GM12878 (cell line): ENCODE measurements around the gene CHCHD1. TPM values are rescaled to one million over a fixed set of nuclear protein-coding genes. Genes with fewer than 3 reads are reported as not detected.

Source experiments
- ATAC-seq: fragments of 200-7000 bp; cut with Tn5 transposase; 3 replicates; pipeline ENCODE4 v1.9.1; 2020; ENCODE audit warnings: mild to moderate bottlenecking, moderate library complexity
- BruUV-seq: library from RNA; stranded (reverse); fragments of 400-500 nt; replicated peaks from 2 replicates; lab custom pipeline; 2021; lab: Mats Ljungman, UMichigan
- CTCF ChIA-PET: fragments of 300-600 bp; sonication (Branson Sonifier 250); formaldehyde crosslinking; extraction: SDS; loops from one replicate; lab custom pipeline; 2021; ENCODE audit warnings: inconsistent platforms; lab: Yijun Ruan, JAX
- POLR2A ChIA-PET: fragments of 350-600 bp; formaldehyde crosslinking; extraction: SDS; loops from one replicate; lab custom pipeline; 2021; ENCODE audit warnings: inconsistent platforms; lab: Charles Lee
- RAD21 ChIA-PET: fragments of 300-600 bp; sonication (Branson Sonifier 250); formaldehyde crosslinking; loops from one replicate; lab custom pipeline; 2023; ENCODE audit warnings: antibody characterized with exemption; ENCODE audit not compliant: unreplicated experiment; lab: Charles Lee
- SMC1A ChIA-PET: fragments of 300-600 bp; sonication (Branson Sonifier 250); formaldehyde crosslinking; loops from one replicate; lab custom pipeline; 2023; ENCODE audit not compliant: unreplicated experiment, uncharacterized antibody; lab: Charles Lee
- DNase-seq: peaks from one replicate; pipeline ENCODE4 v3.0.0-alpha.2; 2011; ENCODE audit warnings: low read depth, low spot score
- FAIRE-seq: peaks from 3 replicates; lab custom pipeline; 2011; peaks lifted over from hg19 to GRCh38; lab: Jason Lieb, UNC
- H2AFZ ChIP-seq: 2 replicates; pipeline ENCODE4 v1.6.0; 2011; ENCODE audit warnings: low read depth, low read length, control low read depth; ENCODE audit not compliant: control insufficient read depth
- H3K27ac ChIP-seq: 2 replicates; pipeline ENCODE4 v1.5.1; 2011; ENCODE audit warnings: control low read depth; ENCODE audit not compliant: control insufficient read depth, insufficient read depth
- H3K27me3 ChIP-seq, 2 experiments: replicated peaks in 1 of 2; 2 replicates each; pipeline versions ENCODE4 v1.6.0 to v1.6.1; 2011; ENCODE audit warnings: low read length in 1 of 2; ENCODE audit not compliant: control insufficient read depth in 2 of 2, insufficient read depth in 2 of 2
- H3K36me3 ChIP-seq, 2 experiments: 2 replicates each; pipeline ENCODE4 v1.5.1; 2011; ENCODE audit warnings: low read length in 1 of 2; ENCODE audit not compliant: control insufficient read depth in 2 of 2, insufficient read depth in 2 of 2
- H3K4me1 ChIP-seq: 2 replicates; pipeline ENCODE4 v1.6.1; 2011; ENCODE audit warnings: mild to moderate bottlenecking, low read length, moderate library complexity, mixed read lengths; ENCODE audit not compliant: control insufficient read depth, insufficient read depth
- H3K4me2 ChIP-seq: 2 replicates; pipeline ENCODE4 v1.6.0; 2011; ENCODE audit warnings: control low read depth; ENCODE audit not compliant: control insufficient read depth, insufficient read depth
- H3K4me3 ChIP-seq: fragments of 200-600 bp; sonication (generic); 2 replicates; pipeline ENCODE4 v1.5.1; 2016
- H3K79me2 ChIP-seq: 2 replicates; pipeline ENCODE4 v1.6.0; 2011; ENCODE audit warnings: low read length; ENCODE audit not compliant: control insufficient read depth, insufficient read depth
- H3K9ac ChIP-seq: 2 replicates; pipeline ENCODE4 v1.8.0; 2011; ENCODE audit warnings: low read length, control low read depth, mixed read lengths; ENCODE audit not compliant: control insufficient read depth, insufficient read depth
- H3K9me3 ChIP-seq: replicated peaks from 3 replicates; pipeline ENCODE4 v1.5.1; 2011; ENCODE audit warnings: mild to moderate bottlenecking, low read length; ENCODE audit not compliant: control insufficient read depth, insufficient read depth
- H4K20me1 ChIP-seq: 2 replicates; pipeline ENCODE4 v1.6.0; 2011; ENCODE audit not compliant: control insufficient read depth, insufficient read depth
- BACH1 ChIP-seq: fragments of 450-650 bp; IDR thresholded peaks from 2 replicates; pipeline ENCODE4 v1.6.1; 2017; ENCODE audit warnings: mild to moderate bottlenecking, borderline replicate concordance
- EED ChIP-seq: sonication (generic); IDR thresholded peaks from 2 replicates; pipeline ENCODE4 v1.6.1; 2016; ENCODE audit warnings: antibody characterized with exemption, low read depth
- ELK1 ChIP-seq: IDR thresholded peaks from 2 replicates; pipeline ENCODE4 v1.6.1; 2012; ENCODE audit warnings: low read depth, low read length, improper control_type of control experiment
- FOS ChIP-seq: IDR thresholded peaks from 3 replicates; pipeline ENCODE4 v1.6.1; 2011; ENCODE audit warnings: borderline replicate concordance; ENCODE audit not compliant: insufficient read length; ENCODE audit errors: extremely low read depth
- KDM1A ChIP-seq: fragments of 200-600 bp; sonication (generic); IDR thresholded peaks from 2 replicates; pipeline ENCODE4 v1.6.1; 2016; ENCODE audit warnings: borderline replicate concordance
- KLF5 ChIP-seq: fragments of 450-650 bp; IDR thresholded peaks from 2 replicates; pipeline ENCODE4 v1.6.1; 2014; ENCODE audit warnings: mild to moderate bottlenecking; ENCODE audit not compliant: partially characterized antibody
- LARP7 ChIP-seq: fragments of 450-650 bp; IDR thresholded peaks from 2 replicates; pipeline ENCODE4 v1.6.1; 2017; ENCODE audit warnings: mild to moderate bottlenecking
- PML ChIP-seq: IDR thresholded peaks from 2 replicates; pipeline ENCODE4 v1.6.1; 2012; ENCODE audit warnings: low read length, inconsistent platforms
- POLR2A ChIP-seq: IDR thresholded peaks from 2 replicates; pipeline ENCODE4 v1.6.1; 2011; ENCODE audit warnings: low read depth, mild to moderate bottlenecking, low read length
- RB1 ChIP-seq: fragments of 450-650 bp; formaldehyde crosslinking; IDR thresholded peaks from 2 replicates; pipeline ENCODE4 v1.6.1; 2017; ENCODE audit warnings: mild to moderate bottlenecking, borderline replicate concordance
- RELA ChIP-seq: fragments of 450-650 bp; IDR thresholded peaks from 2 replicates; pipeline ENCODE4 v1.8.0; 2014; ENCODE audit warnings: borderline replicate concordance; ENCODE audit not compliant: partially characterized antibody
- STAT3 ChIP-seq: IDR thresholded peaks from 2 replicates; pipeline ENCODE4 v1.6.1; 2011; ENCODE audit warnings: low read depth, low read length, improper control_type of control experiment
- SUZ12 ChIP-seq: fragments of 200-600 bp; sonication (generic); IDR thresholded peaks from one replicate; pipeline ENCODE4 v1.6.1; 2018; ENCODE audit warnings: antibody characterized with exemption, mild to moderate bottlenecking; ENCODE audit not compliant: unreplicated experiment
- WGBS: methylation state at CpG from one replicate; pipeline ENCODE4 v1.1.6; 2016; ENCODE audit warnings: low lambda C conversion rate; ENCODE audit not compliant: insufficient replicate concordance, insufficient coverage; ENCODE audit errors: missing lambda C conversion rate; 5-methylcytosine and 5-hydroxymethylcytosine counted together
- in situ Hi-C: fragments of 300-500 bp; cut with MboI; formaldehyde crosslinking; loops from 9 replicates; pipeline ENCODE4 v1.14.3; 2018; ENCODE audit warnings: mixed read lengths
- intact Hi-C: fragments of 100-400 bp; cut with micrococcal nuclease; formaldehyde crosslinking; loops from one replicate; pipeline ENCODE4 v1.14.2; 2022; ENCODE audit not compliant: unreplicated experiment
- polyA plus RNA-seq, 11 experiments: library from polyadenylated mRNA; depleted of rRNA in 4 of 11; unstranded in 6 of 11; stranded (reverse) in 5 of 11; fragments of >200 nt; fragmentation: Nextera tagmentation in 4 of 11; fragmentation: Illumina TruSeq in 1 of 11; extraction: Ambion mirVana in 4 of 11; extraction: Trizol in 1 of 11; gene quantifications; 1 replicate in 1 of 11; 2 replicates in 10 of 11; pipeline versions ENCODE4 v1.2.1 to v1.2.3, GENCODE V29; 2011 to 2016; ENCODE audit warnings: inconsistent platforms in 2 of 11, missing spikeins in 2 of 11, low read depth in 1 of 11
- total RNA-seq, 4 experiments: library from RNA; depleted of rRNA in 3 of 4; stranded (reverse); fragments of >200 nt in 3 of 4; fragmentation: Illumina TruSeq in 1 of 4; extraction: Trizol in 1 of 4; gene quantifications; 2 replicates each; pipeline versions ENCODE4 v1.2.1 to v1.2.3, GENCODE V29; 2013 to 2021

CHCHD1 gene
- total and polyA plus RNA-seq, 10 of the 15 experiments (the other 5 are each of a cell fraction or from before 2014, with no cell fraction given) = 35.0 to 132 (median 70.0) TPM

GRCh38 chr10:73791871-73792400, 10.1 kb downstream of the CHCHD1 start:
- 93% methylated on average over 26 of the region's 26 CpGs for WGBS
- DNase-seq = no peak
- peaks cover 13% of the 10 kb centered on the region for H3K79me2 ChIP-seq
- H3K4me1 ChIP-seq = peaks cover 4% of the 10 kb centered on the region; the same call in 1 of the 2 replicates
- RAD21 ChIA-PET = interaction anchor here (2.4 kb wide), 1 partner anchor 12 kb away, joined by 6 read pairs; no protein-coding TSS in a partner anchor
- peaks cover 4% of the 10 kb centered on the region; the same call in 1 of the 2 replicates for H4K20me1 ChIP-seq
- no peak for FAIRE-seq
- no peak for ATAC-seq
- in situ Hi-C loops (no loop called here), intact Hi-C loops (no loop called here)
- no peak overlapping the region for H2AFZ ChIP-seq
- POLR2A ChIA-PET = no interaction called here
- BruUV-seq = no TSS peak
- TF ChIP-seq STAT3 (no peak), POLR2A (peak; percentile 15; the same call in 1 of the 2 replicates), RELA (no peak)
- H3K4me2 ChIP-seq = no peak overlapping the region
- CTCF ChIA-PET = no interaction called here
- no peak overlapping the region for H3K4me3 ChIP-seq
- SMC1A ChIA-PET = no interaction called here
- peaks cover 18 to 21% of the 10 kb centered on the region in 2 experiments for H3K36me3 ChIP-seq
- no peaks in the 10 kb centered on the region for H3K27me3 ChIP-seq
- no peak overlapping the region for H3K9ac ChIP-seq
- H3K27ac ChIP-seq = no peak overlapping the region
- H3K9me3 ChIP-seq = no peaks in the 10 kb centered on the region

GRCh38 chr10:73793456-73793855, 11.6 kb downstream of the CHCHD1 start:
- Histone ChIP-seq H2AFZ (no peak overlapping the region), H3K36me3 (peaks cover 18 to 25% of the 10 kb centered on the region in 2 experiments), H3K79me2 (peaks cover 1% of the 10 kb centered on the region; the same call in 1 of the 2 replicates), H3K9ac (no peak overlapping the region), H3K9me3 (no peaks in the 10 kb centered on the region), H3K4me3 (no peak overlapping the region)
- DNase-seq (no peak), ATAC-seq (no peak)
- WGBS = 83% methylated on average over 5 of the region's 5 CpGs
- intact Hi-C loops = no loop called here
- POLR2A ChIA-PET = interaction anchor here (1.5 kb wide), 1 partner anchor 20 kb away, joined by 3 read pairs; no protein-coding TSS in a partner anchor
- TF ChIP-seq EED (no peak), PML (no peak), ELK1 (no peak), SUZ12 (no peak), KDM1A (no peak), BACH1 (no peak), LARP7 (no peak), KLF5 (no peak), RB1 (no peak), FOS (no peak)
- TF ChIP-seq, all 136 proteins: peak for 0
- H4K20me1 ChIP-seq = peaks cover 1% of the 10 kb centered on the region; the same call in 1 of the 2 replicates
- CTCF ChIA-PET = no interaction called here
- in situ Hi-C loops = no loop called here
- RAD21 ChIA-PET = no interaction called here
- H3K4me1 ChIP-seq = no peaks in the 10 kb centered on the region
- SMC1A ChIA-PET = interaction anchor here (0.8 kb wide), 1 partner anchor 10 kb away, joined by 3 read pairs; no protein-coding TSS in a partner anchor
- H3K27me3 ChIP-seq = no peaks in the 10 kb centered on the region
- no TSS peak for BruUV-seq
- no peak overlapping the region for H3K4me2 ChIP-seq
- no peak overlapping the region for H3K27ac ChIP-seq
- FAIRE-seq = no peak
